ENCODE measurements around the gene SERINC5.

DNA sequence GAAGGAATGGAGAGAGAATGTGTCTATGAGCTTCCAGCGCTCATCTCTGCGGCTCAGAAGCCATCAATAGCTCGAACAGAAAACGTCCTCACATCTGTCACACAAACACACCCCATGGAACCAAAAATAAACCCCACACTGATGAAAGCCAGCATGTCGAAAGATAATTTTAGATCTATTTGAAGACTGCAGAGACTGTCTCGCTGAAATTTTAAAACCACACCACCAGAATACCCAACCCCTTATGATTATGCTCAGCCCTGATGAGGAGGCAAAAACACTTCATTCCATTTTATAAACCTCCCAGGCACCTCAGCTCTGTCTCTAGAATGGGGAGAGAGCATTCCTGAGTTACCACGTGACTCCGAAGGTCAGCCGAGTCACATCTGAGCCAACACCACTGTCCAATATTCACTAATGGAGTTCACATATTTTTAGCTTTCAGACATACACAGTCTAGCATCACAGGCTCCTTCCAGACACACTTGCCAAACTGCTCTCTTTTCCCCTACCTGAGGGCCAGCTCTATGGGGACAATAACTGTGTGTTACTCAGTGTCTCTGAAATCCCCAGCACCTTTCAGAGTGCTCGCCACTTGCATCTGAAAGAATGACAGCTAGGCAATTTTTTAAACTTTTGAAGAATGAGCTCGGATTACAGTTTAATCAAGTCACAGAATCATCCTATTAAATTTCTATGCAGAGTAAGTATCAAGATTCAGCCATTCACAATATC lies 63.2 kb downstream of the SERINC5 start:
- TF ChIP-seq POLR2AphosphoS5 (IDR thresholded peaks at IDR 0.05; ENCODE audit: borderline replicate concordance, low read depth, low read length) = no peak
- TF ChIP-seq EZH2 (IDR thresholded peaks at IDR 0.05) = no peak
- TF ChIP-seq FOXP2 (optimal IDR thresholded peaks at IDR 0.05; ENCODE audit: control extremely low read depth, extremely low read length, insufficient read depth) = no peak
